ENCODE data around the gene NR1D2. TPM values are rescaled to one million over a fixed set of nuclear protein-coding genes. Genes with fewer than 3 reads are reported as not detected.

Gene NR1D2
- total RNA-seq, 1 experiment from 2014 or later, result 18.4 TPM

DNA sequence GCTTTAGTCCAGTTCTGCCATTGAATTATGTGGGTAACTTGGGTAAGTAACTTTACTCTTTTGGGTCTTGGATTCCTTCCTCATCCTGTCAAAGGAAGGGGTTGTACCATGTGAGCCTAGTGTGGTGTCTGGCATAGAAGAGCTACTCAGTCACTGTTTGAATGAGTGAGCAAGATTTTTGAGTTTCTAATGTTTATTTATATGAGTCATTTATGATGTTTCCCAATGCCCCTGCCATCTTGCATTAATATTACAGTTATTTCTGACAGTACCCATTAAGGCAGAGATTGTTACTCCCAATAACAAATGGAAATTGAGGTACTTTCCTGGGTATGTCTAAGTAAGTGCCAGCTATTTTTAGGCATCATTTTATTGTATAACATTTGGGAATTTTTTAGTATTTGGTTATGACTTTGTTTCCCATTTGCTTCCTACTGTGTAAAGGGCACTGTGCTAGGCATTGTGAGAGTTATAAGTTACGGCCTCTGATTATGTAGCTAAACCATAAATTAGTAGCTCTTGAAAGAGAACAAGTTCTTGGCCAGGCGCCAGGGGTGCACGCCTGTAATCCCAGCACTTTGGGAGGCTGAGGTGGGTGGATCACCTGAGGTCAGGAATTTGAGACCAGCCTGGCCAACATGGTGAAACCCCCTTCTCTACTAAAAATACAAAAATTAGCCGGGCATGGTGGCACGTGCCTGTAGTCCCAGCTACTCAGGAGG lies 23.5 kb downstream of the NR1D2 start:
- DNase-seq (ENCODE audit: low spot score) (no peak), ATAC-seq (no peak)
- TF ChIP-seq, protein P1, sequence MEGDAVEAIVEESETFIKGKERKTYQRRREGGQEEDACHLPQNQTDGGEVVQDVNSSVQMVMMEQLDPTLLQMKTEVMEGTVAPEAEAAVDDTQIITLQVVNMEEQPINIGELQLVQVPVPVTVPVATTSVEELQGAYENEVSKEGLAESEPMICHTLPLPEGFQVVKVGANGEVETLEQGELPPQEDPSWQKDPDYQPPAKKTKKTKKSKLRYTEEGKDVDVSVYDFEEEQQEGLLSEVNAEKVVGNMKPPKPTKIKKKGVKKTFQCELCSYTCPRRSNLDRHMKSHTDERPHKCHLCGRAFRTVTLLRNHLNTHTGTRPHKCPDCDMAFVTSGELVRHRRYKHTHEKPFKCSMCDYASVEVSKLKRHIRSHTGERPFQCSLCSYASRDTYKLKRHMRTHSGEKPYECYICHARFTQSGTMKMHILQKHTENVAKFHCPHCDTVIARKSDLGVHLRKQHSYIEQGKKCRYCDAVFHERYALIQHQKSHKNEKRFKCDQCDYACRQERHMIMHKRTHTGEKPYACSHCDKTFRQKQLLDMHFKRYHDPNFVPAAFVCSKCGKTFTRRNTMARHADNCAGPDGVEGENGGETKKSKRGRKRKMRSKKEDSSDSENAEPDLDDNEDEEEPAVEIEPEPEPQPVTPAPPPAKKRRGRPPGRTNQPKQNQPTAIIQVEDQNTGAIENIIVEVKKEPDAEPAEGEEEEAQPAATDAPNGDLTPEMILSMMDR (IDR thresholded peaks at IDR 0.05), result no peak
- TF ChIP-seq ZBTB21 (CRISPR knock-in tag; IDR thresholded peaks at IDR 0.05; ENCODE audit: borderline replicate concordance) (no peak), E2F4 (CRISPR knock-in tag; IDR thresholded peaks at IDR 0.05; ENCODE audit: borderline replicate concordance, low read depth) (no peak), ZNF263 (CRISPR knock-in tag; IDR thresholded peaks at IDR 0.05; ENCODE audit: low read depth) (no peak), TP53 (CRISPR knock-in tag; IDR thresholded peaks at IDR 0.05) (no peak), ETV6 (CRISPR knock-in tag; IDR thresholded peaks at IDR 0.05) (no peak), ZNF281 (CRISPR knock-in tag; IDR thresholded peaks at IDR 0.05) (no peak), RORB (CRISPR knock-in tag; IDR thresholded peaks at IDR 0.05) (no peak), ZNF232 (CRISPR knock-in tag; IDR thresholded peaks at IDR 0.05) (no peak), ZNF512 (CRISPR knock-in tag; IDR thresholded peaks at IDR 0.05; ENCODE audit: borderline replicate concordance) (no peak)
- TF ChIP-seq, protein P2, sequence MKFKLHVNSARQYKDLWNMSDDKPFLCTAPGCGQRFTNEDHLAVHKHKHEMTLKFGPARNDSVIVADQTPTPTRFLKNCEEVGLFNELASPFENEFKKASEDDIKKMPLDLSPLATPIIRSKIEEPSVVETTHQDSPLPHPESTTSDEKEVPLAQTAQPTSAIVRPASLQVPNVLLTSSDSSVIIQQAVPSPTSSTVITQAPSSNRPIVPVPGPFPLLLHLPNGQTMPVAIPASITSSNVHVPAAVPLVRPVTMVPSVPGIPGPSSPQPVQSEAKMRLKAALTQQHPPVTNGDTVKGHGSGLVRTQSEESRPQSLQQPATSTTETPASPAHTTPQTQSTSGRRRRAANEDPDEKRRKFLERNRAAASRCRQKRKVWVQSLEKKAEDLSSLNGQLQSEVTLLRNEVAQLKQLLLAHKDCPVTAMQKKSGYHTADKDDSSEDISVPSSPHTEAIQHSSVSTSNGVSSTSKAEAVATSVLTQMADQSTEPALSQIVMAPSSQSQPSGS (CRISPR knock-in tag; IDR thresholded peaks at IDR 0.05; ENCODE audit: borderline replicate concordance, low read depth), result no peak
- Mint-ChIP-seq H3K9me3 (no peaks in the 10 kb centered on the region), H3K27ac (no peak overlapping the region), H3K4me1 (no peaks in the 10 kb centered on the region), H3K4me3 (no peak overlapping the region), H3K27me3 (ENCODE audit: low read depth) (no peaks in the 10 kb centered on the region), H3K36me3 (peaks cover 38% of the 10 kb centered on the region)
- ChIA-PET POLR2A (interaction anchor here (0.5 kb wide), 1 partner anchor 79 kb away, joined by 4 read pairs; no protein-coding TSS in a partner anchor), CTCF (interaction anchor here (0.5 kb wide), 1 partner anchor 39 kb away, joined by 6 read pairs; no protein-coding TSS in a partner anchor)

DNA sequence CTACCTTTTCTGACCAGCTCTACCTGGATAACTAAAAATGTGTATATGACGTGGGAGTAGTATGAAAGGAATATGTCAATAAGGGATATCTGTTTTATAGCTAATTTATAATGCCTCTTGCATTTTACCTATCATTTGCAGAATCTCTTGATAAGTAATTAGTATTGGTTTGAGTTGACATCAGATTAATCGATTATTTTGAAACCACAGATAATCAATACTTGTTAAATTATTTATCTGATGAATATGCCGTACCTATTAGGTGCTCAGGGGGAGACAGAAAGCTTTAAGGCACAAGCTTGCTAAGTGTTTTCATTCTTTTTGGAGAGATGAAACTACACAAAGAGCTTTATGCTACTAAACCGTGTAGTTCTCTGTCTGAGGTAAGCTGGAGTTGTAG lies 24.3 kb downstream of the NR1D2 start:
- Mint-ChIP-seq H3K36me3 (peaks cover 36% of the 10 kb centered on the region), H3K4me3 (no peak overlapping the region), H3K9me3 (no peaks in the 10 kb centered on the region), H3K4me1 (no peaks in the 10 kb centered on the region), H3K27ac (no peak overlapping the region), H3K27me3 (ENCODE audit: low read depth) (no peaks in the 10 kb centered on the region)
- CTCF ChIA-PET, result no interaction called here
- DNase-seq (ENCODE audit: low spot score) (no peak), ATAC-seq (no peak)
- POLR2A ChIA-PET, result no interaction called here
- TF ChIP-seq EMX1 (CRISPR knock-in tag; IDR thresholded peaks at IDR 0.05) (no peak), TEAD4 (CRISPR knock-in tag; IDR thresholded peaks at IDR 0.05) (no peak), FOXK1 (CRISPR knock-in tag; IDR thresholded peaks at IDR 0.05) (no peak), ELF4 (CRISPR knock-in tag; IDR thresholded peaks at IDR 0.05; ENCODE audit: low read depth) (no peak), SOX15 (CRISPR knock-in tag; IDR thresholded peaks at IDR 0.05) (no peak), ZNF425 (CRISPR knock-in tag; conservative IDR thresholded peaks at IDR 0.05) (no peak), ZNF263 (CRISPR knock-in tag; IDR thresholded peaks at IDR 0.05; ENCODE audit: low read depth) (no peak)
- TF ChIP-seq, protein P2 (CRISPR knock-in tag; IDR thresholded peaks at IDR 0.05; ENCODE audit: borderline replicate concordance, low read depth), result no peak

All from WTC11 (cell line).